GM12872 (cell line): Measurements from ENCODE around the gene SLC41A1.

Experiments
- TF ChIP-seq, protein P1 (sequence below): IDR thresholded peaks from 3 replicates; pipeline ENCODE4 v1.5.1; 2011; ENCODE audit warnings: low read depth, mild to moderate bottlenecking, low read length, moderate library complexity; ENCODE audit not compliant: insufficient read depth

The SLC41A1 gene

DNA sequence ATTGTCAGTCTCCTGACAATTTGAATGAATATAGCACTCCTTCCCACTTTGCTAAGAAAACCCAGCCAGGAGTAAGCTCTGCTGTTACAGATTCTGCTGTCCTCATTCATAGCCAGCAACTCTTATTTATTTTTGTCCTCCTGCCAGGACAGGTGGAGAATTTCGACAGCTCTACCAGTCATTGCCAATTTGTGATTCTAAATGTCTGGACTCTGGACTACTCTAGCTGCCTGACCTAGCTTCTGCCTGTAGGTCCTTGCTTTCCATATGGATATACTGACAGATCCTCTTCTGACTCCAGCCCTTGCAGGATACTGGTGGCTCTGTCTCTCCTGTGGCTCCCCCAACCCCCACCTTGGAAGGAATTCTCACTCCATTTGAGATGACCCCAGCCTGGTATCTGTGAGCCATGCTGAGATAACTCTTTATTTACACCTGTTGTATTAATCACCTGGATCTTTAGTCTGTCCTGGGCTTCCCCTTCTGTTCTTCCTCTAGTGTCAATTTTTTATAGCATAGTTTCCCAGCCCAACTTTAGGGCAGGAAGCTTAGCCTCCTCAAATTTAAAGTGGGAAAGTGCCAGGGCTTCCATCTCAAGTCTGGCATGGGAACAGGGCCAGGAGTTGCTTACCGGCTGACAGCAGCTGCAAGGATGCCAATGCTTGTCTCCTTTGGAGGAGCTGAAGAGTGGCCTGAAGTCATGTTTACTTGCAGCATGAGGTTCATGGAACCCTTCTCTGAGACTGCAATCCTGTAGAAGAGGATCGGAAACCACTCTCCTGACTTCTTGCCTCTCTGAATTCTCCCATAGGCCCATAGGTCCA lies 30.2 kb upstream of the SLC41A1 start:
- TF ChIP-seq, protein P1, sequence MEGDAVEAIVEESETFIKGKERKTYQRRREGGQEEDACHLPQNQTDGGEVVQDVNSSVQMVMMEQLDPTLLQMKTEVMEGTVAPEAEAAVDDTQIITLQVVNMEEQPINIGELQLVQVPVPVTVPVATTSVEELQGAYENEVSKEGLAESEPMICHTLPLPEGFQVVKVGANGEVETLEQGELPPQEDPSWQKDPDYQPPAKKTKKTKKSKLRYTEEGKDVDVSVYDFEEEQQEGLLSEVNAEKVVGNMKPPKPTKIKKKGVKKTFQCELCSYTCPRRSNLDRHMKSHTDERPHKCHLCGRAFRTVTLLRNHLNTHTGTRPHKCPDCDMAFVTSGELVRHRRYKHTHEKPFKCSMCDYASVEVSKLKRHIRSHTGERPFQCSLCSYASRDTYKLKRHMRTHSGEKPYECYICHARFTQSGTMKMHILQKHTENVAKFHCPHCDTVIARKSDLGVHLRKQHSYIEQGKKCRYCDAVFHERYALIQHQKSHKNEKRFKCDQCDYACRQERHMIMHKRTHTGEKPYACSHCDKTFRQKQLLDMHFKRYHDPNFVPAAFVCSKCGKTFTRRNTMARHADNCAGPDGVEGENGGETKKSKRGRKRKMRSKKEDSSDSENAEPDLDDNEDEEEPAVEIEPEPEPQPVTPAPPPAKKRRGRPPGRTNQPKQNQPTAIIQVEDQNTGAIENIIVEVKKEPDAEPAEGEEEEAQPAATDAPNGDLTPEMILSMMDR: no peak

DNA sequence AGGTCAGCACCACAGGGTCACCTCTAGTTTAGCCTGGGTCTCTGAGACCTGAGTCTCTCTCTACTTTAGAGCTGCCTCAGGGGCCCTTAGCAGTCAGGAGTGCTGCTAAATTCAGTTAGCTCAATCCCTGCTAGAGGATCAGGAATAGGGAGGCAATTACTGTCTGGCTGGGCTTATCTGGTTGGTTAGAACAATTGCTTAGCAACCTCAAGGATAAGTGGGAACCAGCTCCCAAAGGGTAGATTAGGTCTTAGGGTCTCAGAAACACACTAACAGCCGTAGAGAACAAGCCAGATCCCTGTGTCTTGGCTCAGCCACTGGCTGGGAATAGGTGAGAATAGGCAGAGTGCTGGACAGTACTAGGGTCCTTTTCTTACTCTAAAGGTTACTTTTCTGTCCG lies 29.2 kb upstream of the SLC41A1 start:
- TF ChIP-seq, protein P1: no peak

DNA sequence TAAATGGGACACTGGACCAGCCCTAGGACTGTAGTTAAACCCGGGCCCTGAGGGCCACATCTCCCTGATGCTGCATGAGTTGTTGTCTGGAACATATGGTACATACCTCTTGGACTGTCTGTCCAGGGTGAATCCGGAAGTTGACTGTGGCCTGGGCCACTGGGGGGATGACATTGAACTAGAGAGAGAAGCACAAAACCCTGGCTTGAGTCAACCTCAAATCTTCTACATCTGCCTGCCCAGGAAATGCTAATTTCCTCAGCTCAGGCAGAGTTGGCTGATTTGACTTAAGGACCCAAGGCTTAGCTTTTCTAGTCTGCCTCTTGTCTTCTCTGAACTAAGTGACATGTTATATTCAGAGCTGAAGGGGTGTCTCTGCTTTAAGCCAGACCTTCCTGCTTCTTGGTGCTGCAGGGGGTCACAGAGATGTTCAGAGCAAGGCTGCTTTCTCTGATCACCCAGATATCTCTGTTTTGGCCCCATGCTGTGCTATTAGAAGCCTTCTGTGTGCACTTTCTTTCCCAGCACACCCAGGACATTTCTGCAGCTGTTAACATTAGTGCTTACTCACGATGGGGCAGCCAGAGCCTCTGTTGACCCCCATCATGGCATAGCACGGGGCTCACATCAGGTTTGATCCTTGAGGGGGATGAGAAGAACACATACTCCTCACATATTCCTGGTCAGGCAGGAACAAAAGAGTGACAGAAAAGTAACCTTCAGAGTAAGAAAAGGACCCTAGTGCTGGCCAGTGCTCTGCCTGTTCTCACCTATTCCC lies 27.3 kb upstream of the SLC41A1 start:
- TF ChIP-seq, protein P1: no peak

DNA sequence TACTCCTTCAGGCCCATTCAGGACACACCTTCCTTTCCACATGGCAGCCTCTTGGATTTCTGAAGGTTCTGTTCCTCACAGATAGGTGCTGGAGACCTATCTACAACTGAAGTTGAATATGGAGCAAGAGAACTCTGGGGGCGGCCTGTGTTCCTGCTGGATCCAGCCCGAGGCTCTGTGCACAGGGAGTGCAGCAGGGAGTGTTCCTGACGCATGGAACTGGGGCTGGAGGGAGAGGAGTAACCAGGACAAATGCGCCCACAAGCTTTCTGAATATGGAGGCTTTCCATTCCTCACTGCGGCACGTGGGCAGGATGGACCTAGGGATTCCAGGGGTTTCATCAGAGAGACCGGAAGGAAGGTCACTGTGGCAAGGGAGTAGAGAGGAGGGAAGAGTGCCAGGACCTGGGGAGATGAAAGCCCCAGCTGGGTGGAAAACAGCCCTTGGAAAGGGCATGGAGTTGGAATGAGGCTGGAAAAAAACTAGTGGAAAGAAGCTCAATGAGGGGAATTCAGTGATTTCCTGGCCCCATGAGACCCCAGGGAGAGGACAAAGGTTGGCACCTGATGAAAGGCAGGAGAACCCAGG lies 24.5 kb upstream of the SLC41A1 start:
- TF ChIP-seq, protein P1: no peak

DNA sequence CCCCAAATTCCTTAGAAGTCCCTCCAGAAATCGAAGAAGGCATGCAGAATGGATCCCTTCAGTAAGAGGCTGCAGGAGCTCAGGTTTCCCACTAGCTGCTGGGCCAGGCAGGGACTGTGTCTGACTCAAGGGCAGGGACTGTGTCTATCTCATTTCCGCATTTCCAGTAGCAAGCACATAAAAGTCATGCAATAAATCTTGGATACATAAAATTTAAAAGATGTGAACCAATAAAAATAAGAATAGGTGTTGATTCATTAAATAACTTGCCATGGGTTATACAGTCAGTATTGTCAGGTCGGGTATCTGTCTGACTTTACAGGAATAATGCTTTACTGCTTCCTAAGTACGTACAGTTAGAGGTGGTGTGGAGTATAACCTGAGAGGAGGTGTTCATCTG lies 21.8 kb upstream of the SLC41A1 start:
- TF ChIP-seq, protein P1: no peak

DNA sequence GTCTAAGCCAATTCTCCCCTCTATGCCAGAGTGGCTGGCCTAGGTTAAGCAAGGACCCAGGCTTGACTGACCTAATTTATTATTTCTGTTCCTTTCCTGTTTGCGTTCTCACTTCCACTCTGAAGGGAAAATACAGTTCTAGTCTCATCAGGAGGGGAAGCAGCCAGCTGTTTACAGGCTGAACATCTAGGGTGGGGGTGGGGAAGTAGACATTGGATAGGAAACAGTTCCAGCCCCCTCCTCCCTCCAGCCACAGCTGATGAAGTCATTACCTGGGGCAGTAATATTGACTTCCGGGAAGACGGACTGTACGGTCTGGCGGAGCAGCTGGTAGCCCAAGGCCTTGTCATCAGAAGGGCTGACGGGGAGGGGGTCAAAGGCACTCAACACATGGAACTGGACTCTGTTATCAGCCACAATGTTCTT lies 19.3 kb upstream of the SLC41A1 start:
- TF ChIP-seq, protein P1: no peak

DNA sequence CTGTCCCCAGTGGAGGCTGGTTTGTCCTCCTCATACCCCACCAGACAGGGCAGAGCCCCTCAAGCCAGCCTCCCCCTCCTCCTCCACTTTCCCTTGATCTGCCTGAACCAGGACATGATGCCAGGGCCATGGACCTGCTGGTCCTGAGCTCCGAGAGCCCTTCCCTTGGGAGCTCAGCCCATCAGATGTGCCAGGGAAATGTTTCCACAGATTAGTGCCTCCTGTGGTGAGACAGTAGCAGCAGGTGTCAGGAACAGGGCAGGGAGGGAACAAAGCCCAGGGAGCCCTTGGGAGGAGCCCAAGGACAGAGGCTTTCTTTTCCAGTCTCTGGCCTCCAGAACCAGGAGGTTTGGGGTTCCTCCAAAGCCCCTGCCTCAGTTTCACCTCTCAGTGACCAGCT lies 14.6 kb upstream of the SLC41A1 start:
- TF ChIP-seq, protein P1: no peak
